GM12878 (cell line): ENCODE measurements around the gene AGK.

ENCODE experiments used
- BCL3 ChIP-seq: IDR thresholded peaks from 2 replicates; pipeline ENCODE4 v1.6.1; 2011; ENCODE audit warnings: borderline replicate concordance, low read depth, mild to moderate bottlenecking, moderate library complexity, low read length; ENCODE audit not compliant: insufficient read depth, poor library complexity, severe bottlenecking
- CTCF ChIP-seq, 3 experiments: IDR thresholded peaks in 2 of 3; conservative IDR thresholded peaks in 1 of 3; 2 replicates each; pipeline ENCODE4 v1.5.1; 2011; ENCODE audit warnings: low read depth in 3 of 3, low read length in 3 of 3, mild to moderate bottlenecking in 3 of 3, control low read depth in 2 of 3, moderate library complexity in 2 of 3, inconsistent platforms in 1 of 3, mixed read lengths in 1 of 3; ENCODE audit not compliant: control insufficient read depth in 2 of 3, insufficient read depth in 1 of 3; ENCODE audit errors: extremely low read depth in 1 of 3
- EGR1 ChIP-seq, 2 experiments: IDR thresholded peaks; 1 replicate in 1 of 2; 2 replicates in 1 of 2; pipeline ENCODE4 v1.6.1; 2011 to 2012; ENCODE audit warnings: low read depth in 2 of 2, low read length in 2 of 2, borderline replicate concordance in 1 of 2, mild to moderate bottlenecking in 1 of 2, moderate library complexity in 1 of 2
- FOXK2 ChIP-seq: fragments of 450-650 bp; IDR thresholded peaks from 2 replicates; pipeline ENCODE4 v1.6.1; 2017; ENCODE audit warnings: mild to moderate bottlenecking, moderate library complexity
- JUND ChIP-seq: IDR thresholded peaks from 2 replicates; pipeline ENCODE4 v1.6.1; 2012; ENCODE audit warnings: low read depth, mild to moderate bottlenecking, low read length, improper control_type of control experiment, moderate library complexity
- KAT2A ChIP-seq: conservative IDR thresholded peaks from 2 replicates; pipeline ENCODE4 v1.6.1; 2011; ENCODE audit warnings: low read depth, low read length; ENCODE audit not compliant: control insufficient read depth
- MXI1 ChIP-seq: fragments of 150-350 bp; IDR thresholded peaks from 2 replicates; pipeline ENCODE4 v1.6.1; 2011; ENCODE audit warnings: low read depth, mild to moderate bottlenecking, inconsistent platforms, low read length, improper control_type of control experiment
- NFYB ChIP-seq: IDR thresholded peaks from 2 replicates; pipeline ENCODE4 v1.6.1; 2011; ENCODE audit warnings: low read depth, mild to moderate bottlenecking, low read length, improper control_type of control experiment, moderate library complexity; ENCODE audit not compliant: insufficient read depth
- POLR2A ChIP-seq: IDR thresholded peaks from 2 replicates; pipeline ENCODE4 v1.6.1; 2011; ENCODE audit warnings: low read depth, mild to moderate bottlenecking, low read length
- TARDBP ChIP-seq: IDR thresholded peaks from 2 replicates; pipeline ENCODE4 v1.6.1; 2016; ENCODE audit warnings: borderline replicate concordance
- ZNF274 ChIP-seq: IDR thresholded peaks from one replicate; pipeline ENCODE4 v1.8.0; 2011; ENCODE audit not compliant: insufficient read length, insufficient read depth
- ZNF622 ChIP-seq: fragments of 450-650 bp; IDR thresholded peaks from 2 replicates; pipeline ENCODE4 v1.6.1; 2017; ENCODE audit warnings: mild to moderate bottlenecking, inconsistent platforms
- TF ChIP-seq, protein P1 (sequence below): IDR thresholded peaks from 2 replicates; pipeline ENCODE4 v1.6.1; 2012; ENCODE audit warnings: low read depth, low read length, improper control_type of control experiment
- TF ChIP-seq, protein P2 (sequence below): IDR thresholded peaks from 2 replicates; pipeline ENCODE4 v1.6.1; 2011; ENCODE audit warnings: low read depth, low read length, improper control_type of control experiment, borderline replicate concordance

GRCh38 chr7:141693082-141693481, 141.9 kb downstream of the AGK start:
- TF ChIP-seq EGR1 (IDR thresholded peaks at IDR 0.05; ENCODE audit: borderline replicate concordance in 1 of 2, low read depth in 2 of 2, low read length in 2 of 2), result no peak
- no peak for TF ChIP-seq TARDBP
- no peak for TF ChIP-seq CTCF (IDR thresholded peaks at IDR 0.05 in 2 of 3, conservative IDR thresholded peaks at IDR 0.05 in 1 of 3; ENCODE audit: control insufficient read depth in 2 of 3, extremely low read depth in 1 of 3, insufficient read depth in 1 of 3, low read depth in 3 of 3, low read length in 3 of 3)
- TF ChIP-seq, protein P1, sequence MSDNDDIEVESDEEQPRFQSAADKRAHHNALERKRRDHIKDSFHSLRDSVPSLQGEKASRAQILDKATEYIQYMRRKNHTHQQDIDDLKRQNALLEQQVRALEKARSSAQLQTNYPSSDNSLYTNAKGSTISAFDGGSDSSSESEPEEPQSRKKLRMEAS, result no peak
- TF ChIP-seq POLR2A, result no peak
- TF ChIP-seq MXI1, result no peak
- no peak for TF ChIP-seq NFYB
- no peak for TF ChIP-seq JUND
- no peak for TF ChIP-seq FOXK2
- no peak for TF ChIP-seq BCL3
- no peak for TF ChIP-seq ZNF274
- TF ChIP-seq KAT2A, result no peak
- no peak for TF ChIP-seq ZNF622
- TF ChIP-seq, protein P2, sequence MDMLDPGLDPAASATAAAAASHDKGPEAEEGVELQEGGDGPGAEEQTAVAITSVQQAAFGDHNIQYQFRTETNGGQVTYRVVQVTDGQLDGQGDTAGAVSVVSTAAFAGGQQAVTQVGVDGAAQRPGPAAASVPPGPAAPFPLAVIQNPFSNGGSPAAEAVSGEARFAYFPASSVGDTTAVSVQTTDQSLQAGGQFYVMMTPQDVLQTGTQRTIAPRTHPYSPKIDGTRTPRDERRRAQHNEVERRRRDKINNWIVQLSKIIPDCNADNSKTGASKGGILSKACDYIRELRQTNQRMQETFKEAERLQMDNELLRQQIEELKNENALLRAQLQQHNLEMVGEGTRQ, result no peak
